SHP77 treated with DMSO at 0.1 percent for 48 hours (cell line): Measurements from ENCODE around the gene CXCL14.

Experiments used
- DNase-seq: peaks from one replicate; lab custom pipeline; 2025; lab: John Stamatoyannopoulos, UW

Gene CXCL14, protein sequence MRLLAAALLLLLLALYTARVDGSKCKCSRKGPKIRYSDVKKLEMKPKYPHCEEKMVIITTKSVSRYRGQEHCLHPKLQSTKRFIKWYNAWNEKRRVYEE

GRCh38 chr5:135578685-135579341, at the start of gene CXCL14:
TSS of gene CXCL14 (minus strand) at chr5:135578991. CDS start at chr5:135578778, 213 bp downstream.
- no peak for DNase-seq

- no peak for DNase-seq
These were observed 47.8 kb upstream of the CXCL14 start for GRCh38 chr5:135626636-135627035.

DNA sequence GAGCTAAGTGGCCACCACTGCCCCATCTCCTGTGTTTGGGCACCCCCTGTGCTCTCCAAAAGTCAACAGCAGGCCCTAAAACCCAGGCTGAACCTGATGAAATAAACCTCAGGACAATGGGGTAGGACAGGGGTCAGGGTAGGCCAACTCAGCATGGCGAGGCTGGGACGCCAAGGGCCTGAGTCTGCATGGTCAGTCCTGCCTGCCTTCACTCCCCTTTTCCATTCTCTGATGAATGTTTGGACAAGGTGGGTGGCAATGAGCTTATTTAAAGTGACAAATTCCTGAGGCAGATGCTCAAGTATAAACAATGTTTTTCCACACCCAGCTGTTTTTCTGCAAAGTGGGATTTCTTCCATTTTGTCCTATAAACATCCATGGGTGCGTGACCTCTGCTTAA, 47.2 kb upstream of the CXCL14 start:
- DNase-seq, result no peak

DNA sequence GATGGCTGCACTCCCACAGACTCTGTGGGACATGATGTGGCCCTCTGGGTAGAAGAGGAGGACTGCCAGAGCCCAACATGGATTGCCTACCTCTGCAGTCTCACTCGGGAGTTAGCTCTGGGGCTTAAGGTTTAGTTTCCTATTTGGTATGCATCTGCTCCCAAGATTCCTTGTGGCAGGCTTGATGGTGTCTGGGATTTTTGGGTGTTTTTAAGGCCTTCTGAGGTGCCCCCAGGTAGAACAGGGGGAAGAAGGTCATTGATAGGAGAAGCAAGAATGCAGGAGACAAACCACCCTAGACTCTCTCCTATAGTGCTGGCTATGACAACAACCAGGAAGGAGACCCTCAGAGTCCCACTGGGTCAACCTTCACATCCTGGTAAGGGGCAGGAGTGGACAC, 46.7 kb upstream of the CXCL14 start:
- DNase-seq, result no peak

GRCh38 chr5:135625061-135625460, 46.3 kb upstream of the CXCL14 start:
- no peak for DNase-seq

- DNase-seq, result no peak
These were observed 44.5 kb upstream of the CXCL14 start for GRCh38 chr5:135623186-135623715.

GRCh38 chr5:135615581-135616260, 36.9 kb upstream of the CXCL14 start:
- no peak for DNase-seq

DNA sequence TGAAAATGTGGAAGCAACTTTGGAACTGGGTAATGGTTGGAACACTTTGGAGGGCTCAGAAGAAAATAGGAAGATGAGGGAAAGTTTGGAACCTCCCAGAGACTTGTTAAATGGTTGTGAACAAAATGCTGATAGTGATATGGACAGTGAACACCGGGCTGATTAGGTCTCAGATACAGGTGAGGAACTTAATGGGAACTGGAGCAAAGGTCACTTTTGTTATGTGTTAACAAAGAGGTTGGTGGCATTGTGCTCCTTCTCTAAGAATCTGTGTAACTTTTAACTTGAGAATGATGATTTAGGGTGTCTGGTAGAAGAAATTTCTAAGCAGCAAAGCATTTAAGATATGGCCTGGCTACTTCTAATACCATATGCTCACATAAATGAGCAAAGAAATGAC, 36.4 kb upstream of the CXCL14 start:
- DNase-seq, result no peak

- DNase-seq, result no peak
These were observed 31.2 kb upstream of the CXCL14 start for GRCh38 chr5:135609981-135610380.

GRCh38 chr5:135608761-135609443, 30.1 kb upstream of the CXCL14 start:
- DNase-seq, result no peak

DNA sequence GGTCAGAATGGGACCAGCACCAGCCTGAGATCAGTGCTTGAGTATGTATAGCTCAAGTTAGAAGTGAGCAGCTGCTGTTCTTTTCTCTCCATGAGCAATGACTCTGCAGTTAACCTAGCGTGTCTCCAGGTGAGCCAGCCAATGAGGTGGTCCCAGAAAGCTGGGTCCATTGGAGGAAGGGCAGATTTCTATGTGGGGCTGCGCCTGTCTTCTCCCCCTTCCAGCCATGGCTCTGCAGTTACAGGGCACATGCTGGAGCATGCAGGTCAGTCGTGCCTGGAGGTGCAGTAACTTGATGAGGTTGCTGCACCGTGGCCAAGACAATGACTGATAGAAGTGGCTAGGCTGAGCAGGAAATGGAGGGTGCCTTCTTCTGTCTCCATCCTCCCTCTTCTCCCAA, 29.6 kb upstream of the CXCL14 start:
- no peak for DNase-seq

GRCh38 chr5:135606431-135606830, 27.6 kb upstream of the CXCL14 start:
- no peak for DNase-seq

DNA sequence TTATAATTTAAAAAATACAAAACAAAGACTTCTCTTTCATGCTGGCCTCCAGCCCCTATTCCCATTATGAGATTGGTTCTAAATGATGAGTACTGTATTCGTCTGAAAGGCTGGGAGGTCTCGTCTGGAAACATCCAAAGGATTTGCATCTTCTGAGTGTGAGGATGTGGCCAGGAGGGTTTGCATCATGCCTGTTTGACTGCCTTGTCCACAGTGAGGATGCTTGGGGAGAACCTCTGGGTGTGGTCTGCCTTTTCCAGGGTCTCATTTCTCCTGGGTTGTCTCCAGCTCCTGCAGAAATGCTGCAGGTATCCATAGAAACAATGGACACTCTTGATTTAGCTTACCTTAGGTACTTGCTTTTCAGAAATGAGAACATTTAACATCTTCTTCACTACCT, 26.4 kb upstream of the CXCL14 start:
- no peak for DNase-seq

DNA sequence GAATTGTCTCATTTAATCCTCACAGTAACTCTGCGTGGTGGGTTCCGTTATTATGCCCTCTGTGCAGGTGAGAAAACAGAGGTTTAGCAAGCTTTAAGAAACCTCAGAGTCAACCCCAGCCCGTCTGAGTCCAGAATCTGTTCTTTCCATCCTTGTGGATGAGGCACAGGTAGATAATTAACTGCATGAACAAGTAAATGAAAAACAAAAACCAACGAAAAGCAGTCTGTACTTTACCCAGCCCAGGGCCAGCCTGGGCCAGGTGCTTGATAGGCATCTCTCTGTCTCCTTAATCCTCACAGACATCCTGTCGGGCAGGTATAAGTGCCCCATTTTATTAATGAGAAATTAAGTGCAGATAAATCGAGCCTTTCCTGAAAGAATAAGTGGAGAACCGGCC, 25.3 kb upstream of the CXCL14 start:
- DNase-seq, result no peak

- no peak for DNase-seq
These were observed 24.3 kb upstream of the CXCL14 start for GRCh38 chr5:135602882-135603721.

GRCh38 chr5:135601466-135601865, 22.7 kb upstream of the CXCL14 start:
- DNase-seq, result no peak

DNA sequence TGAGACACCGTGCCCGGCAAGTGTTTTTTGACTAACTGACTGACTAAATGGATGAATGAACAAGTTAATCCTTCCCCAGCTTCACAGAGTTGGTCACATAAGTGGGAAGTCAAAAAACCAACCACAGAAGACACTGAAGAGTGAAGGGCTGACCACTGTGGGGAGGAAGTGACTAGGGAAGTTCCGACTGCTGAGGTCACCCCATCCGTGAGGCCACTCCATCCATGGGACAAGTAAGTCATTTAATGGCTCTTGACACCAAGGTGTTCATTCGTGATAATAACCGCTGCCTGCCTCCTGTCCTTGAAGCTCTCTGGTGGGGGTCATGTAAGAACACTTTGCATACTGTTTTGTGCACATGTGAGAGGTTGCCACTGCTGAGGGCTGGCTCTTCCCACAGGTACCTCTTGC, 22.2 kb upstream of the CXCL14 start:
- no peak for DNase-seq

GRCh38 chr5:135600152-135600570, 21.4 kb upstream of the CXCL14 start:
- no peak for DNase-seq

DNA sequence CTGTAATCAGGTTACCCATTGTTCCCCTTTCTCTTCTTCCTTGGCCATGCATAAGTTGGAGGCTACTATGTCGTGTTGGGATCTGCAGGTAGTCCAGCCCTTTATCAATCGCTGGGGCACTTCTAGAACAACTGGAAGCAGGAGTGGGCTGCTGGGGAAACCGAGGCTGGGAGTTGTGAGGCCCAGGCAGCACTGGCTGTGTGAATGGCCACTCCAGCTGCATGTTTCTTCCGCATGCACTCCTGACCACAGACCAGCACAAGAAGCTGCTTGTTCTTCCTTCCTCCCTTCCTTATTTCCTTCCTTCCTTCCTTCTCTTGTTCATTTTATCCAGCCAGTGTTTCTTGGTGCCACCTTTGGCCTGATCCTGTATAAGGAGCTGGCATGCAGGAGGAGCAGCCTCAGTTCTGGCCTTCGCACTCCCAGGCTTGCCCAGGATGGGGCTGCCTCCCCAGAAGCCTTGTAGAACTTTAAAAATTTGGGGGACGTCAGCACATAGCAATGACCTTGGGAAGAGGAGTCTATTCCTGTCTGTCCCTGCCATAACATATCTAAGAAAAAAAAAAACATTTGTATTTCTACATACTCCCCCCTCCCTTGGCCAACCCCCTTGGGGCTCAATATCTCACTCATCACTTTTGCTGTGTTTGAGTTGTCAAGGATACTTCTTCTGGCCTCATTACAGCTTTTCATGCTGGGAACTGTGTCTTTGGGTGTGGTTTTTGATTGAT, 20.8 kb upstream of the CXCL14 start:
- no peak for DNase-seq

- no peak for DNase-seq
These were observed 20.1 kb upstream of the CXCL14 start for GRCh38 chr5:135598691-135599395.

DNA sequence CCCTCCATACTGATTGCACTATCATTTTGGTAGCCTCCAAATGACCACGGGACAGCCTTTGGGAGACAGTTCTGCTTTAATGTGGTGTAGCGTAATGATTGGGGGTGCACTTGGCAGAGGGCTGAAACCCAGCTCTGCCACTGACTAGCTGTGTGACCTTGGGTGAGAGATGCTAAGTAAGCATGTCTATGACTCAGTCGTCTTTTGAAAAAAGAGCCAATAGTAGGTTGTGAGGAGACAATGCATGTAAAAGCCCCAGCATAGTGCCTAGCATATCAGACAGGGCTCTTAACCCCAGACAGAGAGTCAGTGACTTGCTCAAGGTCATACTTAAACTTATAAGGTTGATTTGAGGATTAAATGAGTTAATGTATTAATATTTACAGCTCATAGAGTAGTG, 18.0 kb upstream of the CXCL14 start:
- DNase-seq, result no peak
